ENCODE measurements around the gene ADSS1.

The ADSS1 gene

DNA sequence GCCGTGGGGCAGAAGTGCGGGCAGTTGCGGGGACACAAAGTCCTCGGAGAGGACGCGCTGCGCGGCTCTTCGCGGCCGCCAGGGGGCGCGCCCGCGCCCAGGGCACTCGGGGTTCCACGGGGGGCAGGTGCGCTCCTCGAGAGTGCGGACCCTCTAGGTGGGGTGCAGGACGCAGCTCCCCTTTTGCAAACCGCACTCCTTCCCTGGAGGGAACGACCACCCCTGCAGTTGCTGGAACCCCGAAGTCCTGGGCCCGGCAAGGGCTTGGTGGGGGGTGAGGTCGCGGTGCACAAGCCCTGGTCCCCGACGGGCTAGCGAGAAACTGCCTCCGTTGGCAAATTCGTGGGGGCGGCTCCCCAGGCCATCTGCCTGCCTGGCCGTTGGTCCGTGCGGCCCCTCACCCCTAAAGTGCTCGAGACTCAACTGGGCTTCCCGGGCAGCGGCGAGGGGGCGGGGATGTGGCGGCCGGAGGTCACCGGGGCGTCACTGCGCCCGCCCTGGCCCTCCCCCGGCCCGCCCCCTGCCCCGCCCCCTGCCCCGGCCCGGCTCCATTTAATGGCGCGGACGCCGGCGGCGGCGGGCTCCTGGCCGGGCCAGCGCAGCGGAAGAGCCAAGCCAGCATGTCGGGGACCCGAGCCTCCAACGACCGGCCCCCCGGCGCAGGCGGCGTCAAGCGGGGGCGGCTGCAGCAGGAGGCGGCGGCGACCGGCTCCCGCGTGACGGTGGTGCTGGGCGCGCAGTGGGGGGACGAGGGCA, at the start of gene ADSS1:
Gene ADSS1 (plus strand): TSS at position 579 of the 756 bp plus-strand sequence. CDS start 42 bp downstream, at position 621.
- DNase-seq = peak in 29 of 56 donors; percentile 9 to 74 (median 48)

DNA sequence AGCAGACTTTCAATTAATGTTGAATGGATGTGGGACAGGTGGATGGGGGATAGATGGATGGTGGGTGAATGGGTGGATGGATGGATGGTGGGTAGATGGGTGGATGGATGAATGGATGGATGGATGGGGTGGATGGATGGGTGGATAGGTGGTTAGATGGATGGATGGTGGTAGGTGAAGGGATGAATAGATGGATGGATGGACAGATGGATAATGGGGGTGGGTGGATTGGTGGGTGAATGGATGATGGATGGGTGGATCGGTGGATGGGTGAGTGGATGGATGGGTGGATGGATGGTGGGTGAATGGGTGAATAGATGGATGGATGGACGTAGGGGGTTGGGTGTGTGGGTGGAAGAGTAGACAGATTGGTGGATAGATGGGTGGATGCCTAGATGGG, 48.6 kb upstream of the ADSS1 start:
- no peak for DNase-seq

DNA sequence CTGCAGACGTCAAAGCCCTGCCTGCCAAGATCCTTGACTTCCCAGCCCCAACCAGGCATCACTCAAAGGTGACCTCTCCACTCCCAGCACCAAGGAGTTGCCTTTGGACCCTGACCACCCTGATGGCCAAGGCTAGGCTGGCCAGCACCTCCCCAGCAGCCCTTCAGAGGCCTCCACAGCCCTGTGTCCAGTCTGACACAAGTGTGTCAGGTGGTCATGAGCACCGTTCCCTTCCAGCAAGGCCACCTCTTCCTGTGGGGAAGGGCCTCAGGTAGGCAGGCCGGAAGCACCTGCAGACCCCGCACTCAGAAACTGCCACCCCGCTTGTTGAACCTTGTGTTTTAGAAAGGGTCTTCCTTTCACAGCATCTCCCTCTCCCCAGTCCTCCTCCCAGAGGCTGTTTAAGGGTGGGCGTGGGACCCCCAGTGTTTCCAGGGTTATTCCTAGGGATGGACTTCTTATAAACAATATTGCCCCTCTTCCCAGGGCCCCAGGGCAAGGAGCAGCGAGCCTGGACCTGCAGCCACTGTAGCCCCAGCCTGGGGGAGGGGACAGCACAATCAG, 47.8 kb upstream of the ADSS1 start:
- DNase-seq = no peak

DNA sequence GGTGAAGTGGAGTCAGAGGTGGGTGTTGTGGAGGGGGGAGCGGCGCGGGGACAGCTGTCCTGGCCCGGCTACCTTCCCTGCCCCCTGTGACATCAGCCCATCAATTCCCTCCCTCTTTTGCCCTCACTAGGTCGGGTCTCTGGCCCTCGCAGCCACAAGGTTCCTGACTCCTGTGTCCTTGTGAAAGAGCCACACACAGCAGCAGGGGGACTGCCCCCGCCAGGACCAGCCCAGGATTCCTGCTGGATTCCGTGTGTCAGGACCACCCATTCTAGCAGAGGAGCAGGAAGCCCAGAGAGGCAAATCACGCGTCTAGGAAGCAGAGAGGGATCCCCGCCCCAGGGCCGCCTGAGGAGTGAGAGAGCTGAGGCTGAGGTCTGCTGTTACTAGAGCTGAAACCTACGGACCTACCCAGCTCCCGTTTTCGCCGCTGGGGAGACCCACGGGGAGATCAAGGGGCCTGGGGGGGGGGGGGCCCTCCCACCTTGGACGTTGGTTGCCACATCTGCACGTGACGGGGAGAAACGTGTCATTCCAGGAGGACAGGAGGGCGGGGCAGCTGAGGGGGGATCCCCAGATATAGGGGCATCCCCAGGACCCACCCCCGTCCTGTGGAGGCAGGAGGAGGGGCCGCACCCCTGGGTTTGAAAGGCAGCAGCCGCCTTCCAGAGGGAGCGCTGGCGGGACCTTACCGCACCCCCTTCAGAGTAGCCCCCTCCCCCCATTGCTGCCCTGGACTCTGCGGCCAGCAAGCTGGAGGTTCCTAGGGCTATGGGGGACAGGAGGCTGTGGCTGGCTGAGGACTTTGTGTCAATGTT, 47.1 kb upstream of the ADSS1 start:
- no peak for DNase-seq

DNA sequence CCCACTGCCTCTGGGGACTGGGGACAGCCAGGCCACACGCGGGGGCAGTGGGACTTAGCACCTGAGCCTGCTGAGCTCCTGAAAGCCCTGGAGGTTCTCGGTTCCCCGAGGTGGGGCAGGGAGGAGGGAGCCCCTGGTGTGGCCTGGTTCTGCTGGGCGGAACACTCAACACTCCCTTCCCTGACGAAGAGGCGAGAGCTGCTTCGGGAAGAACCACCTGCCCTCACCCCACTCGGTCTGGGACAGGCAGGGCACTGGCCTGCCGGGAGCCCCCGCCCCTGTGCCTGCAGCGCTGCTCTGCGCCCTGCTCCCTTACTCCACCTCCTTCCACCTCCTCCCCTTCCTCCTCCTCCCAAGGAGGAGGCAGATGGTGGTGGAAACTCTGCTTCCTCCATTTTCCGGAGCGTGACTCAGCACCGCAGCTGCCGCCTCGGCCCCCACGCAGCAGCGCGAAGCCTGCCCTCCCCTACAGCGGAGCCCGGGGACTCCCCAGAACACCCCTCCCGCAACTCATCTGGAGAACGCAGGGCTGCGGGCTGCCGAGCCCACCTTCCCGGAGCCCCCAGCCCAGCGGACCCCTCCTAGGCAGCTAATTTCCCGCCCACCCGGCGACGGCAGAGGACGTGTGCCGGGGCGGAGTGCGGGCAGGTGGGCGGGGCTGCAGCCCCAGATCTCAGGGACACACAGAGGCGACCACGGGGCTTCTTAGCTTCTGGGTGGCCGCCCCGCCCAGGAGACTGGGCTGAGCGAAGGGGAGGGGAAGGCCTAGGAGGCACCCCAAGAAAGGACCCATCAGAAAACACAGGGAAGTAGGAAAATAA, 46.3 kb upstream of the ADSS1 start:
- DNase-seq = peak in 40 of 56 donors; percentile 35 to 93 (median 69)

DNA sequence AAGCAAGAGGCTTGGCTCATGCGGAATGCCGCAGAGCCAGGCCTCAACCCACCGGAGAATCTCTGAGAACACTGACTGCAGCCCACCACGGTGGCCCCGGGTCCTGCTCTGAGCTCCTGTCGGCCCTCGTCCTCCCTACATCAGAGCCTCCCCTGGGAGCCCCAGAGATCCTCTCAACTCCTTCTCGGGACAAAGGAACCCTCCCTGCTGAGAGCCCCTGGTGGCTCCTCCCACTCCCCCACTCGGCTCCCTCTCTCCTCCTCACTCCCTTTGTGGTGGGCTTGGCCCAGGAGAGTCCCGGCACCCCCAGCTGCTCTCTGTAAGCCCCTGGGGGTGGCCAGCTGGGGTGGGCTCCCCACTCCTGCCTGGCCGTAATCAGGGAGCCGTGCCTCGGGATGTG, 45.7 kb upstream of the ADSS1 start:
- peak in 3 of 56 donors; percentile 41 to 66 (median 65) for DNase-seq

DNA sequence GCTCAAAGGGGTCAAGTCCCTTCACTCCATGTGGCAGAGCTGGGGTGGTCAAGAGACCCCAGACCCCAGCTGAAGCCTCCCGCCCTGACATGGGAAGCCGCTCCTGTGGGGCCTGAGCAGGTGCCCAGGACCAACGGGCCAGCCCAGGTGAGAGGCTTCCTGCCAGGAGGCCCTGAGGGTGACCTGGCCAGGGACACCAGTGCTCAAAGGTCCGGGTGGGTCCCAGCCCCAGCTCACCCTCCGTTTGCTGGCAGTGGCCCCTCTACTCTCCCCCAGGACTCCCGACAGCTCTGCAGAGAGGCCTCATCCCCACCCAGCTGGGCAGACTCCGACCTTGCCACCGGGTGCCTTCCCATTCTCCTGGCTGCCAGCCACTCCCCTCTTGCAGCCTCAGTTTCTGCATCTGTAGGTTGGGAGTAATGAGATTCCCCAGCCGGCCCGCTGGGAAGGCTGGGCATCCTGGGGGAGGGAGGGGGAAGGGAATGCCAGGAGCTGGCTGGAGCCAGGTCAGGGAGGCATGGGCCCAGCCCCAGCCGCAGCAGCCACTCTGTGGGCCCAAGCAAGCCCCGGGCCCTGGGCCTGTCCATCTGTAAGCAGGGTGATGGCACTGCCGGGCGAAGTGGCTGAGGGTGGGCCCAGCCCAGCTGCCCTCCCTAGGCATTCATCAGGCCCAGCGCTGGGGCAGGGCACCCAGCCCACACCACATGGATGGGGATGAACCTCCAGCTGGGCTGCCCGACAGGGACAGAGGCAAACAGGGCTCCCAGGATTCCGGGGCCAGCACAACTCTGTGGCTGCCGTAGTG, 44.9 kb upstream of the ADSS1 start:
- DNase-seq = peak in 34 of 56 donors; percentile 32 to 88 (median 62)

DNA sequence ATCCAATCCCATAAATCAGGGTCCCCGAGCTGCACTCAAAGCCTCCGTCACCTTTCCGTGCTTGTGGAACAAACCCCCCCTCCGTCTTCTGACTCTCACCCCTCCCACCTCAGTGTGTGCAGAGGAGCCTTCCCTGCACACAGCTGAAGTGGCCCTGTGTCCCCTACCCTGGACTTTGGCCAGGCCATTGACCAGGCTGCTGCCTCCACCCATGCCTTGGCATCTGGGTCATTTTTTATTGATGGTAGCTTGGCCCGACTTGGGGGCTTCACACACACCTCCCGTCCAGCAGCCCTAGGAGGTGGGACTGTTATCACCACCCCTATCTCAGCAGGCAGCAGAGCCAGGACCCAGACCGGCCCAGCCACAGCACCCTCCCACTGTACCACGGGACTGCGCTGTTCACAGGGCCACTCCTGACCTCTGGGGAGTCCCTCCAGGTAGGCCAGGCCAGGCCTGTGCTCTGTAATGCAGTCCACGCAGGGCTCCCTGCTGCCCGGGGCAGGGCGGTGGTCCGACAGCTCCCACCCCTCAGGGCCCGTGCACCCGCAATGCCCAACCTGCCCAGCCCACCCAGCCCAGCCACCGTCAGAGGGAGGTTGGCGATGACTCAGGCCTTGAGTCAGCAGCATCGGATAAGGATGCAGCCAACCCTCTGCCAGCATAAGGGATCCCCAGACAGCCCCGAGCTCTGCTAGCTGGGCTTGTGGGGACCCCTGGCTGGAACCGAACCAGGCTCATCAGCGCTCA, 43.8 kb upstream of the ADSS1 start:
- DNase-seq = peak in 20 of 56 donors; percentile 56 to 82 (median 70)

DNA sequence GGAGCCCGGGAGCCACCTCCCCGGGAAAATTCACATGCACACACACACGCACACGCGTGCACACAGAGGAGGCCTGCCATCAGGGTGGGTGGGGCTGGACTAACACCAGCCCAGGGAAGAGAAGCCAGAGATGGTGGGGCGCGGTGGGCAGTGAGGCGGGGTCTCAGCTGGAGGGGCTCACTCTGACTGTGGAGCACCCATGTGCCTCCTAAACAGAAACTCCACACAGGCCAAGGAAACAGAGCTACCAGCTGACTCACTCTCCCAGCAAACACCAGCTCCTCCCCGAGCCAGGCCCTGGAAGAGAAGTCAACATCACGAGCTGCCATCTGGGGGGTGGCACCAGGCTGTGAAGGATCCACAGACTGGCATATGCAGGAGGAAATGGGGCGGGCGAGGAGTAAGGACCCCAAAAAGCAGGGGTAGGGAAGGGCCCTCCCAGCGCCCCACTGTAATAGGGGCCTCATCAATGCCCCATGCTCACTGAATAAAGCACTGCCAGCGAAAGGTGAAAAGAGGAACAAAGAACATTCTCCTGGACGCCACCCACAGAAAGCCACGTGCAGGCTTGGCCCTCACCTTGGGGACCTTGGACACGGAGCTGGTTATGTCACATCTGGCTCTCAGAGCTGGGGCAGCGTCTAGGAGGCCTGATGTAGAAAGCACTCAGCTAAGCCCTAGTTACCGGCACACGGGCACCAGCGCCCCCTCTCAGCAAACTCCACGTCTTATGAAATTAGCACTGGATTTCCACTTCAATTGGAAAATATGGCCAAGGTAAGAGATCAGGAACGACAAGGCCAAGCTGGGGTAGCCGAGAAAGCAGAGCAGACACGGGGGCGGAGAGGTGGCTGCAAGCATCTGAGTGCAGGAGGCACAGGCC, 43.0 kb upstream of the ADSS1 start:
- peak in 52 of 56 donors; percentile 41 to 93 (median 76) for DNase-seq

DNA sequence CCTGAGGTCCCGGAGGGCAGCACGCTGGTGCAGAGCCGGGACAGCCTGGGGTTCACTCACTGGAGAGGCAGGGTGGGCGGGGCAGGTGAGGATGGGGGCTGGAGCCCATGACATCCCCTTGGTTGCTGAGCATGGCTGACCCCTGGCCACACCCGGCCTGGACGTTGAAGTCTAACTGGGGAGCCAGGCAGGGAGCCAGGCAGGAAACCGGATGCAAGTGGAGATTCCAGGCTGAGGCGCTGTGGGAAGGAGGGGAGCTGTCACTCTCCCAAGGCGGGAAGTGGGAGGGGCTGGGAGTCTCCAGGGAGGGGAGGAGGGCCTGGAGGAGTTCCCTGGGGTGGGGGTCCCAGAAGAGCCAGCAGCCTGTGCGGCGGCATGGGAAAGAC, 42.3 kb upstream of the ADSS1 start:
- DNase-seq = peak in 42 of 56 donors; percentile 34 to 85 (median 73)

DNA sequence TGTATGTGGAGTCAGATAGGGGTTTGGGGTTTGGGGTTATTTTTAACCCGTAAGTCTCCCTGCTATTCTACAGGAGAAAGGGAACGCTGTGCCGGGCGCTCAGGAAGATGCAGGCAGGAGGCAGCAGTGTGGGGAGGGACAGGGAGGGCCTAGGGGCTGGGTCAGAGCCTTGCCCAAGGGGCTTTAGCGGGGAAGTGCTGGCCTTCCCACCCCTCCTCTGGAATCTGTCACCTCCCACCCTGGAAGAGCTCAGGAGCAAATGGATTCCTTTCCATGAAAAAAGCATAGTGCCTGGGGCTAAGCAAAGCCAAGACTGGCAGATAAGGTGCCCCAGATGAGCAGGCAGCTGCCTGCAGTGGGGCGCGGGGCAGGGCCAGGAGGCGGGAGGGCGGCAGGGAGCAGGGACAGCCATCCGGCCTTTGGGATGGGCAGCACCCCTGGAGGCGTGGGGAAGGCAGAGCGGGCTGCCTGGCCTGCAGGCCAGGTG, 41.9 kb upstream of the ADSS1 start:
- no peak for DNase-seq

DNA sequence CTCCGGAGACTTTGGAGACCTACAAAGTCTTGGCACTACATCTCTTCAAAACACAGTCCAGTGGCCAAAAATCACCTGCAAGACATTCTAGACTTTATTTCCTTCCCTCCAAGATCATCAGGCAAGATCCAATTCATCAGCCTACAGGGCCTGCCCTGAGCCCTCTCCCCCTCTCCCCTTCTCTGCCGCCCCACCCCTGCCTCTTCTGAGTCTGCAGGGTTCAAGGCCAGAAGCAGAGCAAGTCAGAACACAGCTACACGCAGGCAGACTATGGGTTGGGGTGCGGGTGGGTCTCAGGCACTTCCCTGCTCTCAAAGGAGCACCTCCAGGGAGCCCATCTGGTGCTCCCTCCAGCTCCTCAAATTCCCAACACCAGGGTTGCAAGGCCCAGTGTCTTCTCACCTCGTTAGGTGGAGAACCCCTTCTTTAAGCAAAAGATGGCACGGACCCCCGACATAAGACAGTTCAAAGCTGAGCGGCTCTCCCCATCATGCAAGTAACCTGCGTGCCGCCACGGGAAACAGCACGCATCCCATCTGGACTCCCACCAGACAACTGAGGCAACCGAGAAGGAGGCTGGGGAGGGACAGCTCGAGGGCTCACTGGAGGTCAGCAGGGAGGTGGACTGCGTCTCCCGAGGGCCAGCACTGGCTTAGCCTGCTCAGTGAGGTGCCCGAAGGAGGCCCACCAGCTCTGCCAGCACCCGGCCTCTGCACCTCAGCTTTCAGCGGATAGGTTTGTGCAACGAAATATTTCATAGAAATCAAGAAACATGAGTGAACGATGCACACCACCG, 40.2 kb upstream of the ADSS1 start:
- no peak for DNase-seq

DNA sequence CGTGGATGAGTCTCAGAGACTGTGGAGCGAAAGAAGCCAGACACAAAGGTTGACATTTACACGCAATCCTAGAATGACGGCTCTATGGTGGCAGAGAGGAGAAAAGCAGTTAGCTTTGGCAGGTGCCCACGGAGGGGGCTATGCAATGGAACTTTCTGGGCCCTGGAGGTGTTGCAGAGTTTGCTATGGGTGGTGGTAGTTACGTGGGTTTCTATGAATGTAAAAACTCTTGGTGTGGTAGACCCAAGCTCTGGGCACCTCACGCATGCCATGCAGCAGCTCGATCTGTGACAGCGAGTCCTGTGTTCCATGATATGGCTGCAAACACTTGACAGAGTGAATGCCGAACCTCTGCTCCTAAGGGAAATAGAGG, 39.6 kb upstream of the ADSS1 start:
- no peak for DNase-seq

DNA sequence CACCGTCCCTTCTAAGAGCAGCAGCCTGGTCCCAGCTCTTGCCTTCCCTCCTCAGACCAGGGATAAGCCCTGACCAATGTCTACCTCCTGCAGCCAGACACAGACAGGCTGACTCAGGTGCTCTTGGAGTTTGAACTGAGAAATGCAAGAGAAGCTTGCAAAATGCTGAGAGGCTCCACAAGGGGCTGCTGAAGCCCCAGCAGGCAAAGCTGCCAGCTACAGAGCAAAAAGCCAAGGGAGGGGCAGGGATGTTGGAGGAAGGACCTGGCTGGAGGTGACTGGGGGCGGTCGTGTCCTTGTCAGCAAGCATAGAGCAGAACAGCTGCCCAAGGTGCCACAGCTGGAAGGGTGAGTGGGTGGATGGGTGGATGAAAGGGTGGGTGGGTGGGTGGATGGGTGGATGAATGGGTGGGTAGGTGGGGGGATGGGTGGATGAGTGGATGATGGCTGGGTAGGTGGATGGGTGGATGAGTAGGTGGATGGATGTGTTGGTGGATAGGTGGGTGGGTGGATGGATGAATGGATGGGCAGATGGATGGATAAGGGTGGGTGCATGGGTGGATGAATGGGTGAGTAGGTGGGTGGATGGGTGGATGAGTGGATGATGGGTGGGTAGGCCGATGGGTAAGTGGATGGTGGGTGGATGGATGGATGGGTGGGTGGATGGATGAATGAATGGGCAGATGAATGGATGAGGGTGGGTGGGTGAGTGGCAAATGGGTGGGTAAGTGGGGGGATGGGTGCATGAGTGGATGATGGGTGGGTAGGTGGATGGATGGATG, 38.6 kb upstream of the ADSS1 start:
- DNase-seq = no peak

DNA sequence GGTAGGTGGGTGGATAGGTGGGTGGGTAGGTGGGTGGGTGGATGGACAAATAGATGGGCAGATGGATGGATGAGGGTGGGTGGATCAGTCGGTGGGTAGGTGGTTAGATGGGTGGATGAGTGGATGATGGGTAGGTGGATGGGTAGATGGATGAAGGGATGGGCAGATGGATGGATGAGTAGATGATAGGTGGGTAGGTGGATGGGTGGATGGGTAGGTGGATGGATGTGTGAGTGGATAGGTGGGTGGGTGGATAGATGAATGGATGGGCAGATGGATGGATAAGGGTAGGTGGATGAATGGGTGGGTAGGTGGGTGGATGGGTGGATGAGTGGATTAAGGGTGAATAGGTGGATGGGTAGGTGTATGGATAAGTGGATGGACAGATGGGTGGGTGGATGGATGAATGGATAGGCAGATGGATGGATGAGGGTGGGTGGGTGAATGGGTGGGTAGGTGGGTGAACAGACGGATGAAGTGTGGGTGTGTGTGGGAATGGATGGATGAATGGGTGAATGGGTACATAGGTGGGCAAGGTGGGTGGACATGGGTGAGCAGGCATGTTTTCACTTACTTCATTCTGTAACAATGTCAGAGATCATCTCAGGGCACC, 37.9 kb upstream of the ADSS1 start:
- DNase-seq = no peak

Data from amygdala (tissue), 56 donors.